HepG2 (cell line): ENCODE data around the gene UBE2S.

Experiments used
- HNRNPK ChIP-seq: fragments of 200-400 bp; formaldehyde crosslinking; IDR thresholded peaks from 2 replicates; pipeline ENCODE4 v1.6.1; 2018; ENCODE audit warnings: low read length, low read depth, moderate library complexity, mild to moderate bottlenecking; ENCODE audit not compliant: poor library complexity, severe bottlenecking
- USF2 ChIP-seq, 2 experiments: sonication (generic) in 1 of 2; formaldehyde crosslinking in 1 of 2; IDR thresholded peaks; 2 replicates each; pipeline versions ENCODE4 v1.5.1 to v1.6.1; 2011 to 2020; ENCODE audit warnings: borderline replicate concordance in 1 of 2, low read depth in 1 of 2, low read length in 1 of 2, mild to moderate bottlenecking in 1 of 2, missing genetic modification reagents in 1 of 2, moderate library complexity in 1 of 2
- ZNF263 ChIP-seq: sonication (generic); formaldehyde crosslinking; IDR thresholded peaks from 2 replicates; pipeline ENCODE4 v1.4.0; 2020; ENCODE audit warnings: missing genetic modification reagents
- ZNF318 ChIP-seq: sonication (generic); formaldehyde crosslinking; IDR thresholded peaks from 2 replicates; pipeline ENCODE4 v1.4.0; 2020; ENCODE audit warnings: mild to moderate bottlenecking, missing genetic modification reagents
- ZNF501 ChIP-seq: sonication (generic); formaldehyde crosslinking; IDR thresholded peaks from 2 replicates; pipeline ENCODE4 v1.5.1; 2020; ENCODE audit warnings: mild to moderate bottlenecking, moderate library complexity, missing genetic modification reagents
- ZNF512 ChIP-seq: sonication (generic); formaldehyde crosslinking; IDR thresholded peaks from 2 replicates; pipeline ENCODE4 v1.4.0; 2020; ENCODE audit warnings: mild to moderate bottlenecking, missing genetic modification reagents

GRCh38 chr19:55373993-55374757 lies 33.4 kb downstream of the UBE2S start:
- TF ChIP-seq ZNF512 (CRISPR knock-in tag): no peak
- no peak for TF ChIP-seq ZNF318 (CRISPR knock-in tag)
- TF ChIP-seq ZNF263 (CRISPR knock-in tag): no peak
- TF ChIP-seq USF2 (IDR thresholded peaks at IDR 0.05; ENCODE audit: low read depth, low read length): no peak
- TF ChIP-seq USF2 (CRISPR knock-in tag; IDR thresholded peaks at IDR 0.05; ENCODE audit: borderline replicate concordance): no peak
- no peak for TF ChIP-seq ZNF501 (CRISPR knock-in tag)
- TF ChIP-seq HNRNPK: no peak
